ENCODE results near the gene PTGES.

The PTGES gene

DNA sequence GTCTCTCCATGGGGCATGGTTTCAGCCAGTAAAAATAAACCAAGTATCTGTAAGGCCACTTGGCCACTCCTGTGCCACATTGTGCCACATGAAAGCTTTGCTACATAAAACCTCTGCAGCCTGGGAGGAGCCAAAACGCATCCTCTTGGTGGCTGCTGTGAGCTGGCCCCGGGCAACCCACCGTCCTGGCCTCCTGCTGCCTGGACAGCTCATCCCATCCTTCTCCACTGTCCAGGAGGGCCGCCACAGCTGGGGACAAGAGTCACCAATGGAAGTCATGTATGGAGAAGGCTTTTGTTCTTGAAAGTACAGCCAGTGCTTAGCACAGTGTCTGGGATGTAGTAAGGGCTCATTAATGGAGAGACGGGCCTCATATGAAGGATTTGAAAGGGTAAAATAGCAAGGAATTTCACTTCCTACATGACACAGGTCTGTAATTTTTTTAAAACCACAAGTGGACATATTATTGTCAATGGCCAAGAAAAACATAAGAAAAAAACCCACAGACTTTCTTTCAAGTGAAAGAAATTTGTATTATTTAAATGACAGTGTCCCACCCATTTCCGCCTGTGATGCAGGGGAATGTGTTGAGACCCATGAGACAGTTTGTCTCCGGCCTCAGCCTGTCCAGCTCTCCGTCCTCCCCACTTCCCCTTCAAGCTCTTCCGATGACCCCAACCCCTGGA lies 6.6 kb downstream of the PTGES start:
- DNase-seq (ENCODE audit: low read depth in 2 of 3, low spot score in 1 of 3): no peak

DNA sequence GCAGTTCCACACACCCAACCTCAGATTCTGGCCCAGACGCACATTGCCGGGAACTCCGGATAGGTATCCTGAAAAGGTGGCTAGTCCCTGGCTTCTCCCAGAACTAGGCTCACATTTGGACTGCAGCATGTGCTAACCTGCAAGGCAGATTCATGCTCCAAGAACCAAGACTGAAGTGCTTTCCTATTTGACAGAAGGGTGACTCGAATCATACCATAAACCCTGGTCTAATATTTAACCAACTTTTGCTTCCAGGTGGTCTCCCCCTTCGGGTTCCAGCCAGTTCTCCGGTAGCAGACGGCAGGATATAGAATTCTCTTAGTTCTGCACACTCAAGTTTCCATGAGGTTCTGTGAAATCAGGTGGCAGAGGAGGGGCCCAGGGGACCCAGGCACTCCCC lies 7.6 kb downstream of the PTGES start:
- no peak for DNase-seq (ENCODE audit: low read depth in 2 of 3, low spot score in 1 of 3)

DNA sequence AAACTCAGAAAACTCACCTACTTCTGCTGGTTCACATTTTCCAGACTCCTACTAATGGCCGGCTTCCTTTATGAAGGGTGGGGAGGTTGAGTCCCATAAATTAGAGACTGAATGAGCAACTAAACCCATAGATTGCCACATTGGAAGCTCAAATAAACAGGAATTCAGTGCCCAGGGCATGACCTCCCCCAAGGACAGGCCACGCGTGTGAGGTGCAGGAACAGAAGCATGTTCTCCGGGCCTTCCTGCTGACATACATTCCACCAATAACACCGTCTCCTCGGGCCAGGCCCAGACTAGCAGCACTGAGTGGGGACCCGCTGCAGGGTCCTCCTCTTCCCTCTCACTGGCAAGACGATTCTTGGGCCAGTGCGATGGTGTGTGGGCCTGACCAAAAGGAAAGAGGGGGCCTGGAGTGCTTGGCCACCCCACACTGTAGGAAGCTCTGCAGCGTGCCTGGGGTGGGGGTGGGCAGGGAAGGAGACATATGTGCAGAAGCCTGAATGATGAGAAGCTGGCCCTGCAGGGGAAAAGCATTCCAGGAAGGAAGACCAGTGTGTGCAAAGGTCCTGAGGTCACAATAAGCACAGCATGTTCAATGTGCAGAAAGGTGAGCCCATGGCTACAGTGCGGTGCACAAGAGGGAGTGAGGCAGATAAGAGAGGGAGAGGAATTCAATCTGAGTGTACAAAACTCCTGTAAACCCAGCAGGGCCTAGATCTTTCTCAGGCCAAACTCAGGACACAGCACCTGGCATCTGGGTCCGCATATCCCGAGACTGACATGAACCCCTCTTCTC lies 12.0 kb downstream of the PTGES start:
- no peak for DNase-seq (ENCODE audit: low read depth in 2 of 3, low spot score in 1 of 3)

DNA sequence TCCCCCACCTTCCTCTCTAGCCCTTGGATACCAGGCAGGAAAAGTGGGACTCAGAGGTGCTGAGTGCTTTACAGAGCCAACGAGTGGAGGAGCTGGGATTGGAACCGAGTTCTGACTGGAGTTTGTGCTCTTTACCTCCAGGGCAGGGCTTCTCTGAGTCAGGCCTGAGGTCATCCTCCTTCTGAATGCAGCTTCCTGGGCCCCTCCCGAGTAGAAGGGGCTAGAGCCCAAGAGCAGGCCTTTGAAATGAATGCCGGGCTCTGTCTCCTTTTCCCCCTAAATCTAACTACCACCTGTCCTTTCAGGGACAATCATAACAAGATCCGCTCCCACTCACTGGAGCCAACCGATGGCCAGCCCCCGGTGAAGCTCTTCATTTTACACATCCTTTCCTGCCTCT lies 12.7 kb downstream of the PTGES start:
- no peak for DNase-seq (ENCODE audit: low read depth in 2 of 3, low spot score in 1 of 3)

DNA sequence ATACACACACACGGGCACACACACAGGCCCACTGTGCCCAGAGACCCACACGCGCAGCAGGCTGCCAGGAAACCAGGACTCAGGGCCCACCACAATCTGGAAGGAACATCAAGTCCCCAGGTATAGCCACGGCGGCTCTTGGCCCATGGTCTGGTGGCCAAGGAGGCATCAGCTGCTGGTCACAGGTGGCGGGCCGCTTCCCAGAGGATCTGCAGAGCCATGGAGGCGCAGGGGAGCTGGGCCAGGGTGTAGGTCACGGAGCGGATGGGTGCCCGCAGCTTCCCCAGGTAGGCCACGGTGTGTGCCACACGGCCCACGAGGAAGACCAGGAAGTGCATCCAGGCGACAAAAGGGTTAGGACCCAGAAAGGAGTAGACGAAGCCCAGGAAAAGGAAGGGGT lies 13.4 kb downstream of the PTGES start:
- no peak for DNase-seq (ENCODE audit: low read depth in 2 of 3, low spot score in 1 of 3)

DNA sequence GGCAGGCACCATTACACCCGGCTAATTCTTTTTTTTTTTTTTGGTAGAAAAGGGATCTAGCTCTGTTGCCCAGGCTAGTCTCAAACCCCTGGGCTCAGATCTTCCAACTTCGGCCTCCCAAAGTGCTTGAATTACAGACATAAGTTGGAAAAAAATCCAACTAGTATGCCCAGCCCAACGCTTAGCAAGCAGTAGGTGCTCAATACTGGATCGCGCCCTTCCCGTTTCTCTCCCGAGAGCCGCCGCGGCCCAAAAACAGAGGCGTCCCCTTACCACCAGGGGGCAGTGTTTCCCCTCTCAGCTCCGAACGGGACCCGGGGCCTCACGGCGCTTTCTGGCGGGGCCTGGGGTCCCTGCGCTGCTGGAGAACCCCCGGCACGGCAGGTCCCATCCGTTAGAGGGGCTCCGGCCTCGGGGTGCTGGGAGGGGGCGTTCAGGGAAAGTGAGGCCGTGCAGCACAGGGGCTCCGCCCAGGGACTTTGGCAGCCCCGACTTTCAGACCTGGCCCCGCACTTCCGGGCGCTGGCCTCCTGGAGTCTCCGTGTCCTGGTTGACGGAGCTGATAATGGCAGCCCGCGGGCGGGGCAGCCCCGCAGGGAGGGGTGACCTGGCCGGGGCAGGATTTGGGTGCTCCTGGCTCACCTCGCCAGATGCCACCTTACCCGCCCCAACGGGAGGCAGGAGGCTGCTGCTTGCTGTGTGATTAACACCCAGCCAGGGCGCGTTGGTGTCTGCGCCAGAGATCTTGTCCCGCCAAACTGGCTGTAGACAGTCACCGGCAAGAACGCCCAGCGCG lies 15.2 kb downstream of the PTGES start:
- DNase-seq (ENCODE audit: low read depth in 2 of 3, low spot score in 1 of 3): peak; percentile 73 to 93 (median 83)

DNA sequence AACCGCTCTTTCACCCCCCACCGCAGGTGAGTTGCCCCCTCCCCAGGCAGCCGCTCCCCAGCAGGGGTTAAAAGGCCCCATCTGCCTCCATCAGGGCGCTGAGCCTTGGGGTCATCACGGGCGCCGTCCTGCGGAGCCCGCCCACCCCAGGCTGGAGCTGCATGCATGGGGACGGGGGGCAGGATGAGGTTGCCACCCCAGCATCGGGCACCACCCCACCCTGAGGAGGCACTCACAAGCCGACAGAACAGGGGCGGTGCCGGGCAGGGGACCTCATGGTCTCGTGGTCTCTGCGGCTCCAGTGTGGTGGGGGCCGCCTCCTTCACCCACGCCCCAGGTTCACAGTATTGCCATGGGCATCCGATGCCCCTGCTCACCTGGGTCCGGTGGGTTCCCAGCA lies 16.5 kb downstream of the PTGES start:
- DNase-seq (ENCODE audit: low read depth in 2 of 3, low spot score in 1 of 3): no peak

DNA sequence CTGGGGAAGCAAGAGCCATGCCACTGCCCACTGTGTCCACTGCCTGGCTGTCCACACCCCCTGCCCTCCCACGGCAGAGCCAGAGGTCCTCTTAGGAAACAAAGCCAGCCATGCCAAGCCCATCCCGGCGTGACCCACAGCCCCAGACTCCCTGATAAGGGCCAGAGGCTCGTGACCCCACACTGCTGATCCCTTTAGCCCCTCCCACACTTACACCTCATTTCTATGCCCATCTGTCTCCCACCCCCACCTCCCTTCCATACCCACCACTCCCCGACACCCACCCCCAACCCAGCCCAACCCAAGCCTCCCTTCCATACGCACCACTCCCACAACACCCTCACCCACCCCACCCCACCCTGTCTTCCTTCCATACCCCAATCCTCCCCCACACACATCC lies 17.3 kb downstream of the PTGES start:
- no peak for DNase-seq (ENCODE audit: low read depth in 2 of 3, low spot score in 1 of 3)

DNA sequence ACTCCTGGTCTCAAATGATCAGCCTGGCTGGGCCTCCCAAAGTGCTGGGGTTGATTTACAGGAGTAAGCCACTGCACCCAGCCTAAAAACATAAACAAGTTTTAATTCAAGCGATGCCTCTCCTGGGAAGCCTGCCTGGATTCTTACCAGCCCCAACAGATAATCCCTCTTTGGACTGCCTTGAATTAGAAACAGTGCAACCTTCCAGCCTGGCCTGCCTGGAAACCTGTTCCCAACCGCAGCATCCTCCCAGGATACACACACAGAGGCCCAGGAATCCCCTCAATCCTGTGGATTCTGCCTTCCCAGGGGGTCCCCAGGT lies 19.2 kb downstream of the PTGES start:
- DNase-seq (ENCODE audit: low read depth in 2 of 3, low spot score in 1 of 3): no peak

DNA sequence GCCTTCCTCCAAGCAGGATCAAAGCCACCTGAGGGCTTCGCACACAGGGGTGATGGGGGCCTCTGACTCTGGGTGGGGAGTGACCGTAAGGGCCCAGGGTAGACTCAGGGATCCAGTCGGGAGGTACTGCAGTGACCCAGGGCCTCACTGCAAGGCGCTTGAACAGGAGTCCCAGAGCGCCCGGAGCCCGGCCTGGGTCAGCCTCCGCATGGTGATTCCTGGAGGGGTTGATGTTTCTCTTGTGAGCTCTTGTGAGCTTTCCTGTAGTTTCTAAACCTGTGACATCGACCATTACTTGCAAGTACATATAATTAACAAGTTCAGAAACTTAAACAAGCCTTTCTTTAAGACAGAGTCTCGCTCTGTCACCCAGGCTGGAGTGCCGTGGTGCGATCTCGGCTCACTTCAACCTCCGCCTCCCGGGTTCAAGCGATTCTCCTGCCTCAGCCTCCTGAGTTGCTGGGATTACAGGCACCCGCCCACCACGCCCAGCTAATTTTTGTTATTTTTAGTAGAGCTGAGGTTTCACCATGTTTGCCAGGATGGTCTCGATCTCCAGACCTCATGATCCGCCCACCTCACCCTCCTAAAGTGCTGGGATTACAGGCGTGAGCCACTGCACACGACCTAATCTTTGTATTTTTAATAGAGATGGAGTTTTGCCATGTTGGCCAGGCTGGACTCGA lies 19.8 kb downstream of the PTGES start:
- DNase-seq (ENCODE audit: low read depth in 2 of 3, low spot score in 1 of 3): no peak

DNA sequence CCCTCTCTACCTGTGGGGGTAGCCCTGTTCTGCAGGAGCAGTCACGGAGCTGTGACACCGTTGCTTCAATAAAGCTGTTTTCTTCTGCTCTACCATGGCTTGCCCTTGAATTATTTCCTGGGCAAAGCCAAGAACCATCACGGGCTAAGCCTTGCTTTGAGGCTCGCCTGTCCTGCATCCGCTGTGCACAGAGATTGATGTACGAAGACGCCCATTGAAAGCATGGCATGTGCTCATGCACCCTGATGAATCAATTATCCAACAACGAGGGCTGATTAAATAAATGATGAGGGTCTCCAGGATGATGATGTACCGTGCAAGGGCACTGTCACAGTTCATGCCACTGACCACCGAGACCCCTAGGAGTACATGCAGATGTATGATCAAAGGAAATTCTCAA lies 20.7 kb downstream of the PTGES start:
- no peak for DNase-seq (ENCODE audit: low read depth in 2 of 3, low spot score in 1 of 3)

DNA sequence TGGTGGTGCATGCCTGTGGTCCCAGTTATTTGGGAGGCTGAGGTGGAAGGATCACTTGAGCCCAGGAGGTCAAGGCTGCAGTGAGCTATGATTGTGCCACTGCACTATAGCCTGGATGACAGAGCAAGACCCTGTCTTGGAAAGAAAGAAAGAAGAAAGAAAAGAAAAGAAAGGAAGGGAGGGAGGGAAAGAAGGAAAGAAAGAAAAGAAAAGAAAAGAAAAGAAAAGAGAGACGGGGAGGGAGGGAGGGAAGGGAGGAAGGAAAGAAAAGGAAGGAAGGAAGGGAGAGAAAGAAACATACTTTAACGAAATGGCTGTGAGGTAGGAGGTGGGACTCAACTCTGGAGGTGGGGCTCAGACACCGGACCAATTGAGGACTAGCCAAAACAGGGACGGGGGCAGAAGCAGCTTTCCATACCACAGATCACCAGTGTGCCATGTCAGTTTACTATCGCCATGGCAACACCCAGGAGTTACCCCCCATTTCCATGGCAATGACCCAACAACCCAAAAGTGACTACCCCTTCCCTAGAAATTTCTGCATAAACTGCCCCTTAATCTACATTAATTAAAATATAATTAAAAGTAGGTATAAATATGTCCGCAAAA lies 21.3 kb downstream of the PTGES start:
- DNase-seq (ENCODE audit: low read depth in 2 of 3, low spot score in 1 of 3): no peak

DNA sequence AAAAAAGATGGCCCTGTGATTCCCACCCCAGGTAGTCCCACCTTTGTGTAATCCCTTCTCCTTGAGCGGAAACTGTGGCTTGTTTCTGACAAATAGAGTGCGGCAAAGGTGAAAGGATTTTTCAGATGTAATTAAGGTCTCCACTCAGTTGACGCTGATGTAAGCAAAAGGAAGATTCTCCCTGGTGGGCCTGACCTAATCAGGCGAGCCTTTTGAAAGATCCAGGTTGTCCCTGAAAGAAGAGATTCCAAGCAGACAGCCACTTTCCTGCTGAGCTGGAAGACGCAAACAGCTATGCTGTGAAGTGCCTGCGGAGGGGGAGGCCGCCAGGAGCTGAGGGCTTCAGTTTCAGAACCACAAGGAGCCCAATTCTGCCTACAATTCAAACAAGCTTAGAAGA lies 24.1 kb downstream of the PTGES start:
- no peak for DNase-seq (ENCODE audit: low read depth in 2 of 3, low spot score in 1 of 3)

DNA sequence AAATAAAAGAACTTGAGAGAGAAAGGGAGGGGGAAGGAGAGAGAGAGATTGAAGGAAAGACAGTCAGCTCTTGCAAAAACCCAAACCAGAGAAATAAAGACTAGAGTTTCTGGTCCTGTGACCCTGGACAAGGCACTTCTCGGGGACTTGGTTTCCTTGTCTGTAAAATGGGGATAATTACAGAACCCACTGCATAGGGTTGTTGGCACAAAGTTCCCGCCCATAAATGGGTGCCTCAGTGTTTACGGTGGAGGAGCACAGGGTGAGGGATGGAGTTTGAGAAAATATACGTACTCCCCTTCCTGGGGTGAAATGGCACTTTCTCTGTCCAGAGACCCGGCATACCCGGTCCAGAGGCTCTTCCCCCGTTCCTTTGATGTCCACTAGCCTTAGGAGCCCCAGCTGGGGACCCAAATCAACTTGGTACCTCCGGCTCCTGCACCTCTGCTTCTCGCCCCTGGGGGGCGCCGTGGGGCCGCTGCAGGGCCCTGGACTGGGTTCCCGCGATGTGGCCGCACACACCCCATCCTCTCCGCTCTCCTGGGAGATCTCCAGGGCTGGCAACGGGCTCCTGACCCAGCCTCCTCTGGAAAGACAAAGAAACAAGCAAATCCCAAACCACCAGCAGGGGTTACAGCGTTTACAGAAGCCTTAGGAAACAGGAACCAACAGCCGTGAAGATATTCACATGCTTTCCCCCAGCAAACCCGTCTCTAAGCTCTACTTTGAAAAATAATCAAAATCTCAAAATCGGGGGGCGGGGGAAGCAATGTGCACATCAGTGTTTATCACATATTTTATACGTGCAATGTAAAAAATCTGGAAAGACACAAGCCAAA lies 26.3 kb downstream of the PTGES start:
- DNase-seq (ENCODE audit: low read depth in 2 of 3, low spot score in 1 of 3): peak; percentile 38 to 63 (median 51)

DNA sequence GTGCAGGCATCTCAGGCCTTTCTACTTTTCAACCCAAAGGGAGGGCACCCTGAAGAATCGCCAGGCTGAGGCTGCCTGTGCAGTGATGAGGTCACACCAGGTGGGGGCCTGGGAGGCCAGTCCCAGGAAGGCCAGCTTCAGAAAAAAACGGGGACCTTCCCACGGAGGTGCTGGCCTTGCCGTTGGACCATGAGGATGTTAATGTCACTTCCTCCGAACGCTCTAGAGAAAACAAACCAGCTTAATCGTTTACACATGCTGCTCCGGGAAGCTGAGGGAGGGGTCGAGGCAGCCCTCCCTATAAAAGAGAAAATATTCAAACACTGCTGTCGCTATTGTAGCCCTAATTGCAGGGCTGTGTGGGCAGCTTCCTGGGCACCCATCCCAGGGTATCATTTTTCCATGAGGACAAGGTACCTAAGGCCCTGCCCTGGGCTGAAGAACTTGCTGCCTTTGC lies 27.0 kb downstream of the PTGES start:
- DNase-seq (ENCODE audit: low read depth in 2 of 3, low spot score in 1 of 3): no peak

DNA sequence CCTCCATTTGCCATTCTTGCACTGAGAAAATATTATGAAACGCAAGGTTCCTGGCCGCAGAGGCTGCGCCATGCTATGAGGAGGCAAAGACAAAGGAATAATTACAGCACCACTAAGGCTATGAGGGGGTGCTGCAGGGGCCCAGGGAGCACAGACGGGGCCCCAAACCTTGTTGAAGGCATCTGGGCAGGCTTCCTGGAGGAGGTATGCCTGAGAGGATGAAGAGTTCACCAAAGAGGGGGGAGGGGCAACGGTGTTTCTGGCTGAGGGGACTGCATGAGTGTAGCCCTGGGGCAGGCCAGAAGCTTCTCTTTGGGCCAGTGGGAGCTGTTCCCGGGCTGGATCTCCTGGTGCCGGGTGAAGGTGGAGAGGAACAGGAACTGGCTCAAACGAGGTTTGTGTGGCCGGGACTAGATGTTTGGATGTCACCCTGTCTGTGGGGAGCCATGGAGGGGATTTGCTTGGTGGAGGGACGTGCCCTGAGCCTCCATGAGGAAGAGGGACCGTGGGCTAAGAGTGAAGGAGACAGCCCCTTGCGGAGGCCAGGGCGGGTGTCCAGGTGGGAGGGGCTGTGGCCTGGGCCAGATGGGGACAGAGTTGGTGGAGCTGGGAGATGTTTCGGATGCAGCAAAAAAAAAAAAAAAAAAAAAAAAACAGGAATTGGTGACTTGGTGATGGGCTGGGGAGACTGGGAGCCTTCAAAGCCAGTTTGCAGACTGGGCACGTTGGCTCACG lies 28.2 kb downstream of the PTGES start:
- no peak for DNase-seq (ENCODE audit: low read depth in 2 of 3, low spot score in 1 of 3)

DNA sequence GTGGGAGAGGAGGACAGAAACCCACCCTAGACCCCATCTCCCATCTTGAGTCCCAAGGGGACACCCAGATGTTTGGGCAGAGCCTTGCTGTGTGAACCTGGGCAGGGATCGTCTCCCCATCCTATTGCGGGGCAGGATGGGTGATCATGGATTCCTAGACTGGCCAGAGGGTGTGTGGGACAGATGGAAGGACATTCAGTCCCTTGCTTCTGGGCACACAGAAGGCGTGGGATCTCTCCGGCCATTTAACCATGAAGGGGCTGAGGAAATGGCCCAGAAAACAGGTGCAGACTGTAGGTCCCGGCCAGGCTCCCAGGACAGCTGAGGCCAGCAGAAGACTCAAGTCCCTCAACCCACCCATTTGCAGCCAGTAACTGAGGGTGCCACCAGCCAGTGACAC lies 29.9 kb downstream of the PTGES start:
- no peak for DNase-seq (ENCODE audit: low read depth in 2 of 3, low spot score in 1 of 3)

DNA sequence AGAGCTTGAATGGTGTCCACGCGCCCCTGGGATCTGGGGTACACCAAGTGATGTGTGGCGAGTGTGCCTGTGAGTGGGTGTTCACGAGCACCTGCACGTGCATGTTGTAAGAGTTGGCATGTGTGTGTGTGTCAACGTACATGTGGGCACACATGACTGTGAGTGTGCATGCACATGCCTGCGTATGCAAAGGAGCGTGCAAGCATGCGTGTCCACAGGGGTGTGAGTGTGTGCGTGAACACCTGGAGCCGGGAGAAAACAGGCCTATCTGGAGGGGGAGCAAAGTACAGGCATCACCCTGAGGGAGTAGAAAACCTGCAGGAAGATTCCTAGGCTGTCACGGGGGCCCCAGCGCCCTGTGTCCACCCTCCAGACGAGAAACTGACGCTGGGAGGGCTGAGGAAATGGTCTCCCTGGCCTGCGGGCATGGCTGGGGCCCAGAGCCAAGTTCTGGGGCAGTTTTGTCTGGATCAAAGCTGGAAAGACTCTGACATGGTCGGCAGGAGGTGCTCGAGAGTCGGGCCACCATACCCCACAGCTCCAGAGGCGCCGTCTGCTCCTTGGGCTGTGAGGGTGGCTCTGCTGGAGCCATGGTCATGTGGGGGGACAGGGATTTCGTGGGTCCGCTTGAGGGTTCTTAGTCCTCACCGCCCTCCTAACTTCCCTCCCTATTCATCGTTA lies 31.8 kb downstream of the PTGES start:
- DNase-seq (ENCODE audit: low read depth in 2 of 3, low spot score in 1 of 3): no peak

All from stimulated activated CD4-positive, alpha-beta T cell treated with anti-CD3 and anti-CD28 coated beads, Interleukin-12 subunit alpha, Interleukin-12 subunit beta, amount 100 ng/mL, for 48 hours (primary cell).